ENCODE measurements around the gene CORO1C.

Gene CORO1C

GRCh38 chr12:108608616-108609015 is 122.7 kb downstream of the CORO1C start:
- no peak for DNase-seq (ENCODE audit: low read depth)
- no peak for TF ChIP-seq CTCF (IDR thresholded peaks at IDR 0.05; ENCODE audit: low read length, missing control alignments)
- no peak overlapping the region for H3K4me3 ChIP-seq (replicated peaks; ENCODE audit: low read depth, low read length)

- no peak for TF ChIP-seq CTCF (IDR thresholded peaks at IDR 0.05; ENCODE audit: low read length, missing control alignments)
- no peak for DNase-seq (ENCODE audit: low read depth)
- H3K4me3 ChIP-seq (replicated peaks; ENCODE audit: low read depth, low read length), result no peak overlapping the region
Observed at GRCh38 chr12:108607981-108608600, 123.2 kb downstream of the CORO1C start.

- DNase-seq (ENCODE audit: low read depth), result no peak
- H3K4me3 ChIP-seq (replicated peaks; ENCODE audit: low read depth, low read length), result no peak overlapping the region
- no peak for TF ChIP-seq CTCF (IDR thresholded peaks at IDR 0.05; ENCODE audit: low read length, missing control alignments)
Observed at GRCh38 chr12:108606492-108606891, 124.8 kb downstream of the CORO1C start.

GRCh38 chr12:108605690-108606406 is 125.5 kb downstream of the CORO1C start:
- DNase-seq (ENCODE audit: low read depth), result no peak
- TF ChIP-seq CTCF (IDR thresholded peaks at IDR 0.05; ENCODE audit: low read length, missing control alignments), result no peak
- no peak overlapping the region for H3K4me3 ChIP-seq (replicated peaks; ENCODE audit: low read depth, low read length)

- no peak for TF ChIP-seq CTCF (IDR thresholded peaks at IDR 0.05; ENCODE audit: low read length, missing control alignments)
- no peak overlapping the region for H3K4me3 ChIP-seq (replicated peaks; ENCODE audit: low read depth, low read length)
- DNase-seq (ENCODE audit: low read depth), result no peak
Observed at GRCh38 chr12:108605000-108605689, 126.2 kb downstream of the CORO1C start.

- TF ChIP-seq CTCF (IDR thresholded peaks at IDR 0.05; ENCODE audit: low read length, missing control alignments), result no peak
- DNase-seq (ENCODE audit: low read depth), result no peak
Observed at GRCh38 chr12:108604208-108604941, 126.9 kb downstream of the CORO1C start.

More at GRCh38 chr12:108604208-108604941, 126.9 kb downstream of the CORO1C start:
- H3K4me3 ChIP-seq (replicated peaks; ENCODE audit: low read depth, low read length), result no peak overlapping the region
